Left lung (tissue), 10 donors: ENCODE measurements around the gene EEA1. TPM values are rescaled to one million over a fixed set of nuclear protein-coding genes. Genes with fewer than 3 reads are reported as not detected.

Source experiments
- ATAC-seq: fragments of 200-7000 bp; cut with Tn5 transposase; one replicate; pipeline ENCODE4 v1.9.1; 2020; ENCODE audit warnings: moderate library complexity
- DNase-seq, 4 donors: peaks; one replicate each; pipeline ENCODE4 v3.0.0-alpha.2; 2013 to 2020
- H3K27ac ChIP-seq, 2 donors: fragments of 200-600 bp; sonication (generic) in 1 of 2; one replicate each; pipeline versions ENCODE4 v1.5.0 to v1.8.0; 2020 to 2021
- H3K27me3 ChIP-seq, 2 donors: fragments of 200-600 bp; sonication (generic) in 1 of 2; one replicate each; pipeline versions ENCODE4 v1.5.0 to v1.8.0; 2020 to 2021
- H3K36me3 ChIP-seq, 2 donors: fragments of 200-600 bp; sonication (generic) in 1 of 2; one replicate each; pipeline versions ENCODE4 v1.5.0 to v1.8.0; 2020 to 2021
- H3K4me1 ChIP-seq, 2 donors: fragments of 200-600 bp; one replicate each; pipeline ENCODE4 v1.8.0; 2021
- H3K4me3 ChIP-seq, 2 donors: fragments of 200-600 bp; sonication (generic) in 1 of 2; one replicate each; pipeline versions ENCODE4 v1.5.0 to v1.8.0; 2020 to 2021; ENCODE audit warnings: mild to moderate bottlenecking in 1 of 2
- H3K9me3 ChIP-seq, 2 donors: fragments of 200-600 bp; sonication (generic) in 1 of 2; one replicate each; pipeline versions ENCODE4 v1.5.0 to v1.8.0; 2020 to 2021
- CTCF ChIP-seq, 2 donors: fragments of 200-600 bp; sonication (generic) in 1 of 2; IDR thresholded peaks; one replicate each; pipeline versions ENCODE4 v1.5.0 to v1.8.0; 2021; ENCODE audit warnings: antibody characterized with exemption in 2 of 2
- intact Hi-C, 2 donors: fragments of 100-400 bp; cut with DNase I; formaldehyde crosslinking; loops; one replicate each; pipeline versions ENCODE4 v1.11.2 to v1.14.2; 2022
- polyA plus RNA-seq, 6 donors: library from polyadenylated mRNA; unstranded; fragments of 120-200 nt; gene quantifications; one replicate each; pipeline ENCODE4 v1.2.1, GENCODE V29; 2013; ENCODE audit not compliant: insufficient read length in 6 of 6
- total RNA-seq, 2 donors: library from RNA; stranded (reverse); fragmentation: NEBNext Ultra II Directional; extraction: Animal tissue kit (Norgen Biotek cat#: 25700); gene quantifications; one replicate each; pipeline ENCODE4 v1.2.1, GENCODE V29; 2021
- donor health status: DM: no; HTN: yes; CAD: no.
- donor health status: DM: no; HTN: no; CAD: no.

EEA1 gene
- total and polyA plus RNA-seq, 8 donors, result 15.8 to 34.6 (median 20.4) TPM

GRCh38 chr12:92863251-92863650 lies 65.8 kb downstream of the EEA1 start:
- Histone ChIP-seq H3K4me3 (no peak overlapping the region), H3K9me3 (no peaks in the 10 kb centered on the region), H3K36me3 (peaks cover 0 to 23% of the 10 kb centered on the region in 2 donors), H3K4me1 (no peaks in the 10 kb centered on the region), H3K27ac (no peak overlapping the region), H3K27me3 (no peaks in the 10 kb centered on the region)
- no peak for TF ChIP-seq CTCF (IDR thresholded peaks at IDR 0.05)
- DNase-seq (no peak), ATAC-seq (no peak)
- intact Hi-C loops, result no loop called here

- TF ChIP-seq CTCF (IDR thresholded peaks at IDR 0.05), result no peak
- ATAC-seq (no peak), DNase-seq (no peak)
- Histone ChIP-seq H3K27me3 (no peaks in the 10 kb centered on the region), H3K4me3 (no peak overlapping the region), H3K9me3 (no peaks in the 10 kb centered on the region), H3K36me3 (peaks cover 0 to 41% of the 10 kb centered on the region in 2 donors), H3K27ac (no peak overlapping the region), H3K4me1 (no peaks in the 10 kb centered on the region)
- intact Hi-C loops, result no loop called here
Observed at GRCh38 chr12:92861381-92861780, 67.7 kb downstream of the EEA1 start.

GRCh38 chr12:92860521-92860920 lies 68.6 kb downstream of the EEA1 start:
- intact Hi-C loops, result no loop called here
- Histone ChIP-seq H3K4me1 (no peaks in the 10 kb centered on the region), H3K27ac (no peak overlapping the region), H3K27me3 (no peaks in the 10 kb centered on the region), H3K36me3 (peaks cover 0 to 41% of the 10 kb centered on the region in 2 donors), H3K4me3 (no peak overlapping the region), H3K9me3 (no peaks in the 10 kb centered on the region)
- no peak for ATAC-seq
- no peak for TF ChIP-seq CTCF (IDR thresholded peaks at IDR 0.05)
- DNase-seq, result no peak

- no peak overlapping the region for H3K27ac ChIP-seq
- intact Hi-C loops, result no loop called here
- no peak overlapping the region for H3K4me3 ChIP-seq
- TF ChIP-seq CTCF (IDR thresholded peaks at IDR 0.05), result no peak
- peaks cover 0 to 41% of the 10 kb centered on the region in 2 donors for H3K36me3 ChIP-seq
- no peaks in the 10 kb centered on the region for H3K9me3 ChIP-seq
- H3K4me1 ChIP-seq, result no peaks in the 10 kb centered on the region
- H3K27me3 ChIP-seq, result no peaks in the 10 kb centered on the region
- ATAC-seq (no peak), DNase-seq (no peak)
Observed at GRCh38 chr12:92859650-92860386, 69.3 kb downstream of the EEA1 start.

GRCh38 chr12:92857818-92858217 lies 71.3 kb downstream of the EEA1 start:
- DNase-seq (no peak), ATAC-seq (no peak)
- intact Hi-C loops, result no loop called here
- no peak overlapping the region for H3K4me3 ChIP-seq
- no peak for TF ChIP-seq CTCF (IDR thresholded peaks at IDR 0.05)
- H3K36me3 ChIP-seq, result peaks cover 0 to 44% of the 10 kb centered on the region in 2 donors
- no peaks in the 10 kb centered on the region for H3K27me3 ChIP-seq
- no peaks in the 10 kb centered on the region for H3K9me3 ChIP-seq
- no peaks in the 10 kb centered on the region for H3K4me1 ChIP-seq
- no peak overlapping the region for H3K27ac ChIP-seq
